ENCODE data around the gene RNF5.

RNF5 gene

GRCh38 chr6:32147401-32148132 lies 30.6 kb upstream of the RNF5 start:
- DNase-seq (ENCODE audit: low read depth in 1 of 2, low spot score in 1 of 2) = no peak
- in situ Hi-C loops (cut with HindIII; ENCODE audit: low pct_unique_long_range_greater_than_20kb, low sequenced_read_pairs) = no loop called here
- TF ChIP-seq JUND (IDR thresholded peaks at IDR 0.05; ENCODE audit: low read depth) = no peak

- in situ Hi-C loops (cut with HindIII; ENCODE audit: low pct_unique_long_range_greater_than_20kb, low sequenced_read_pairs) = no loop called here
- TF ChIP-seq JUND (IDR thresholded peaks at IDR 0.05; ENCODE audit: low read depth) = no peak
- DNase-seq (ENCODE audit: low read depth in 1 of 2, low spot score in 1 of 2) = no peak
Observed at GRCh38 chr6:32148289-32149091, 29.7 kb upstream of the RNF5 start.

- TF ChIP-seq JUND (IDR thresholded peaks at IDR 0.05; ENCODE audit: low read depth) = no peak
- DNase-seq (ENCODE audit: low read depth in 1 of 2, low spot score in 1 of 2) = no peak
- in situ Hi-C loops (cut with HindIII; ENCODE audit: low pct_unique_long_range_greater_than_20kb, low sequenced_read_pairs) = no loop called here
Observed at GRCh38 chr6:32149092-32149755, 29.0 kb upstream of the RNF5 start.

- TF ChIP-seq JUND (IDR thresholded peaks at IDR 0.05; ENCODE audit: low read depth) = no peak
- DNase-seq (ENCODE audit: low read depth in 1 of 2, low spot score in 1 of 2) = no peak
- in situ Hi-C loops (cut with HindIII; ENCODE audit: low pct_unique_long_range_greater_than_20kb, low sequenced_read_pairs) = no loop called here
Observed at GRCh38 chr6:32149932-32150870, 28.0 kb upstream of the RNF5 start.

GRCh38 chr6:32151181-32151862 lies 26.9 kb upstream of the RNF5 start:
- no peak for TF ChIP-seq JUND (IDR thresholded peaks at IDR 0.05; ENCODE audit: low read depth)
- in situ Hi-C loops (cut with HindIII; ENCODE audit: low pct_unique_long_range_greater_than_20kb, low sequenced_read_pairs) = no loop called here
- no peak for DNase-seq (ENCODE audit: low read depth in 1 of 2, low spot score in 1 of 2)

- no peak for DNase-seq (ENCODE audit: low read depth in 1 of 2, low spot score in 1 of 2)
- in situ Hi-C loops (cut with HindIII; ENCODE audit: low pct_unique_long_range_greater_than_20kb, low sequenced_read_pairs) = no loop called here
- no peak for TF ChIP-seq JUND (IDR thresholded peaks at IDR 0.05; ENCODE audit: low read depth)
Observed at GRCh38 chr6:32151863-32152768, 26.1 kb upstream of the RNF5 start, which contains the start of gene PRRT1. Gene PRRT1, minus strand, starts transcription at chr6:32151939. Its CDS starts 112 bp downstream, at chr6:32151827.

GRCh38 chr6:32152769-32153563 lies 25.2 kb upstream of the RNF5 start:
- DNase-seq (ENCODE audit: low read depth in 1 of 2, low spot score in 1 of 2) = peak in 1 of 2 experiments; percentile 42
- in situ Hi-C loops (cut with HindIII; ENCODE audit: low pct_unique_long_range_greater_than_20kb, low sequenced_read_pairs) = no loop called here
- TF ChIP-seq JUND (IDR thresholded peaks at IDR 0.05; ENCODE audit: low read depth) = no peak

- TF ChIP-seq JUND (IDR thresholded peaks at IDR 0.05; ENCODE audit: low read depth) = no peak
- DNase-seq (ENCODE audit: low read depth in 1 of 2, low spot score in 1 of 2) = peak; percentile 78 to 93
- in situ Hi-C loops (cut with HindIII; ENCODE audit: low pct_unique_long_range_greater_than_20kb, low sequenced_read_pairs) = no loop called here
Observed at GRCh38 chr6:32153564-32154513, 24.4 kb upstream of the RNF5 start, which contains the start of gene PPT2. Gene PPT2, plus strand, starts transcription at chr6:32154141. Its CDS starts 454 bp downstream, at chr6:32154595.

Data from T47D (cell line).